ENCODE data around the gene SRRM5. TPM values are rescaled to one million over a fixed set of nuclear protein-coding genes. Genes with fewer than 3 reads are reported as not detected.

Gene SRRM5
- total and polyA plus RNA-seq, 4 donors, result 0.10 to 2.5 (median 0.69) TPM

GRCh38 chr19:43589678-43590077 is 22.2 kb upstream of the SRRM5 start:
- WGBS (ENCODE audit: insufficient coverage), result 90% methylated on average over 5 of the region's 6 CpGs
- no peaks in the 10 kb centered on the region for H3K27me3 ChIP-seq (ENCODE audit: control insufficient read depth, insufficient read depth, low read length)
- no peak overlapping the region for H3K4me3 ChIP-seq (ENCODE audit: low read depth, low read length)
- no peak for DNase-seq (ENCODE audit: low read depth in 4 of 6, low spot score in 6 of 6)
- no peaks in the 10 kb centered on the region for H3K9me3 ChIP-seq (ENCODE audit: control insufficient read depth, insufficient read depth, low read length)
- peaks cover 76% of the 10 kb centered on the region for H3K36me3 ChIP-seq (ENCODE audit: control insufficient read depth, insufficient read depth, low read length)
- H3K4me1 ChIP-seq (ENCODE audit: control insufficient read depth, insufficient read depth, low read length), result peaks cover 17% of the 10 kb centered on the region
- H3K27ac ChIP-seq (ENCODE audit: low read depth, low read length), result no peak overlapping the region

GRCh38 chr19:43591904-43592772 is 19.8 kb upstream of the SRRM5 start:
- DNase-seq (ENCODE audit: low read depth in 4 of 6, low spot score in 6 of 6), result no peak
- peaks cover 60% of the 10 kb centered on the region for H3K36me3 ChIP-seq (ENCODE audit: control insufficient read depth, insufficient read depth, low read length)
- H3K27me3 ChIP-seq (ENCODE audit: control insufficient read depth, insufficient read depth, low read length), result no peaks in the 10 kb centered on the region
- H3K4me1 ChIP-seq (ENCODE audit: control insufficient read depth, insufficient read depth, low read length), result peaks cover 36% of the 10 kb centered on the region
- WGBS (ENCODE audit: insufficient coverage), result 94% methylated on average over 62 of the region's 63 CpGs
- no peak overlapping the region for H3K4me3 ChIP-seq (ENCODE audit: low read depth, low read length)
- no peaks in the 10 kb centered on the region for H3K9me3 ChIP-seq (ENCODE audit: control insufficient read depth, insufficient read depth, low read length)
- no peak overlapping the region for H3K27ac ChIP-seq (ENCODE audit: low read depth, low read length)

- H3K27ac ChIP-seq (ENCODE audit: low read depth, low read length), result no peak overlapping the region
- H3K9me3 ChIP-seq (ENCODE audit: control insufficient read depth, insufficient read depth, low read length), result no peaks in the 10 kb centered on the region
- H3K36me3 ChIP-seq (ENCODE audit: control insufficient read depth, insufficient read depth, low read length), result peaks cover 60% of the 10 kb centered on the region
Measured at GRCh38 chr19:43592800-43593350, 19.0 kb upstream of the SRRM5 start.

GRCh38 chr19:43594081-43594697 is 17.7 kb upstream of the SRRM5 start:
- WGBS (ENCODE audit: insufficient coverage), result 92% methylated on average over 6 of the region's 10 CpGs
- Histone ChIP-seq H3K36me3 (ENCODE audit: control insufficient read depth, insufficient read depth, low read length) (peaks cover 65% of the 10 kb centered on the region), H3K27me3 (ENCODE audit: control insufficient read depth, insufficient read depth, low read length) (no peaks in the 10 kb centered on the region), H3K27ac (ENCODE audit: low read depth, low read length) (no peak overlapping the region), H3K4me1 (ENCODE audit: control insufficient read depth, insufficient read depth, low read length) (peaks cover 43% of the 10 kb centered on the region), H3K9me3 (ENCODE audit: control insufficient read depth, insufficient read depth, low read length) (no peaks in the 10 kb centered on the region), H3K4me3 (ENCODE audit: low read depth, low read length) (peak overlapping the region; percentile 81)
- DNase-seq (ENCODE audit: low read depth in 4 of 6, low spot score in 6 of 6), result no peak

More at GRCh38 chr19:43592800-43593350, 19.0 kb upstream of the SRRM5 start:
- H3K4me3 ChIP-seq (ENCODE audit: low read depth, low read length), result no peak overlapping the region
- peaks cover 38% of the 10 kb centered on the region for H3K4me1 ChIP-seq (ENCODE audit: control insufficient read depth, insufficient read depth, low read length)
- 91% methylated on average over 37 of the region's 37 CpGs for WGBS (ENCODE audit: insufficient coverage)
- DNase-seq (ENCODE audit: low read depth in 4 of 6, low spot score in 6 of 6), result no peak
- no peaks in the 10 kb centered on the region for H3K27me3 ChIP-seq (ENCODE audit: control insufficient read depth, insufficient read depth, low read length)

GRCh38 chr19:43594710-43595604 is 16.9 kb upstream of the SRRM5 start:
- WGBS (ENCODE audit: insufficient coverage), result under 1% methylated on average over 64 of the region's 64 CpGs
- Histone ChIP-seq H3K27me3 (ENCODE audit: control insufficient read depth, insufficient read depth, low read length) (no peaks in the 10 kb centered on the region), H3K36me3 (ENCODE audit: control insufficient read depth, insufficient read depth, low read length) (peaks cover 60% of the 10 kb centered on the region), H3K9me3 (ENCODE audit: control insufficient read depth, insufficient read depth, low read length) (no peaks in the 10 kb centered on the region), H3K4me3 (ENCODE audit: low read depth, low read length) (peak overlapping the region; percentile 81), H3K27ac (ENCODE audit: low read depth, low read length) (peak overlapping the region; percentile 96), H3K4me1 (ENCODE audit: control insufficient read depth, insufficient read depth, low read length) (peaks cover 43% of the 10 kb centered on the region)
- DNase-seq (ENCODE audit: low read depth in 4 of 6, low spot score in 6 of 6), result peak in 2 of 6 donors; percentile 70 to 80

GRCh38 chr19:43595605-43595998 is 16.3 kb upstream of the SRRM5 start:
- peak overlapping the region; percentile 96 for H3K27ac ChIP-seq (ENCODE audit: low read depth, low read length)
- H3K9me3 ChIP-seq (ENCODE audit: control insufficient read depth, insufficient read depth, low read length), result no peaks in the 10 kb centered on the region
- peaks cover 43% of the 10 kb centered on the region for H3K4me1 ChIP-seq (ENCODE audit: control insufficient read depth, insufficient read depth, low read length)
- H3K27me3 ChIP-seq (ENCODE audit: control insufficient read depth, insufficient read depth, low read length), result no peaks in the 10 kb centered on the region
- DNase-seq (ENCODE audit: low read depth in 4 of 6, low spot score in 6 of 6), result no peak
- peaks cover 57% of the 10 kb centered on the region for H3K36me3 ChIP-seq (ENCODE audit: control insufficient read depth, insufficient read depth, low read length)
- peak overlapping the region; percentile 81 for H3K4me3 ChIP-seq (ENCODE audit: low read depth, low read length)
- WGBS (ENCODE audit: insufficient coverage), result 3% methylated on average over 18 of the region's 18 CpGs

GRCh38 chr19:43595999-43596841 is 15.7 kb upstream of the SRRM5 start, which contains the start of the genes IRGQ and ZNF576:
TSS of gene IRGQ (minus strand) at chr19:43596134. CDS start at chr19:43595338, 796 bp downstream.
TSS of gene ZNF576 (plus strand) at chr19:43596595. CDS start at chr19:43597109, 514 bp downstream.
- DNase-seq (ENCODE audit: low read depth in 4 of 6, low spot score in 6 of 6), result peak; percentile 100
- Histone ChIP-seq H3K36me3 (ENCODE audit: control insufficient read depth, insufficient read depth, low read length) (peaks cover 54% of the 10 kb centered on the region), H3K9me3 (ENCODE audit: control insufficient read depth, insufficient read depth, low read length) (no peaks in the 10 kb centered on the region), H3K4me1 (ENCODE audit: control insufficient read depth, insufficient read depth, low read length) (peaks cover 43% of the 10 kb centered on the region), H3K27ac (ENCODE audit: low read depth, low read length) (peak within 1 kb of the TSS; percentile 97), H3K27me3 (ENCODE audit: control insufficient read depth, insufficient read depth, low read length) (no peaks in the 10 kb centered on the region), H3K4me3 (ENCODE audit: low read depth, low read length) (peak within 1 kb of the TSS; percentile 81)
- under 1% methylated on average over 59 of the region's 60 CpGs for WGBS (ENCODE audit: insufficient coverage)

GRCh38 chr19:43596842-43597461 is 14.9 kb upstream of the SRRM5 start:
- H3K27ac ChIP-seq (ENCODE audit: low read depth, low read length), result peak overlapping the region; percentile 97
- peaks cover 49% of the 10 kb centered on the region for H3K36me3 ChIP-seq (ENCODE audit: control insufficient read depth, insufficient read depth, low read length)
- H3K9me3 ChIP-seq (ENCODE audit: control insufficient read depth, insufficient read depth, low read length), result no peaks in the 10 kb centered on the region
- H3K4me3 ChIP-seq (ENCODE audit: low read depth, low read length), result peak overlapping the region; percentile 81
- peaks cover 43% of the 10 kb centered on the region for H3K4me1 ChIP-seq (ENCODE audit: control insufficient read depth, insufficient read depth, low read length)
- H3K27me3 ChIP-seq (ENCODE audit: control insufficient read depth, insufficient read depth, low read length), result no peaks in the 10 kb centered on the region
- DNase-seq (ENCODE audit: low read depth in 4 of 6, low spot score in 6 of 6), result no peak
- 21% methylated on average over 4 of the region's 7 CpGs for WGBS (ENCODE audit: insufficient coverage)
